ENCODE data around the gene GLE1. TPM values are rescaled to one million over a fixed set of nuclear protein-coding genes. Genes with fewer than 3 reads are reported as not detected.
A peak's percentile ranks its signal among the peaks of the same experiment; 100 is the strongest.

GLE1 gene
- total RNA-seq, 1 experiment from 2014 or later: 36.6 TPM

DNA sequence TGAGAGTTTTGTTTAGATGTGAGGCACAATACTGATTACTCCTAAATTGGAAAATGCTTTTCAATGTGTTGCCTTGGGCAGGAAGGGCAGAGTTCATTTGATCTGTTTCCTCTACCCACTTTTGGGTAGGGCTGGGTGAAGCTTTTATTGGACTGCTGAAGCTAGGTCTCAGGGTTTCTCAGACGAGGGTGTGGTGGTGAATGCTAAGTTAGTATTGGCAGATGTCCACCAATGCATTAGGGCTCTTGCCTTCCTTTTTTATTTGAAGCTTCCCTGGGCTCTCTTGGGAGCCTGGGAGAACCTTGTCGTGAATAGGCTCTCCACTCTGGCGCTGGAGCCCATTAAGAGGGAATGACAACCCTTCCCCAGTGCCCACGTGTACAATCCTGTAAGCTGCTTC is 71.0 kb downstream of the GLE1 start:
- Histone ChIP-seq H2AFZ (ENCODE audit: low read depth, low read length, poor library complexity, severe bottlenecking) (no peak overlapping the region), H3K79me2 (ENCODE audit: insufficient read depth, low read length) (no peaks in the 10 kb centered on the region)
- CTCF ChIA-PET: no interaction called here

More for the DNA sequence above, 71.0 kb downstream of the GLE1 start:
- no peak overlapping the region for H3K27ac ChIP-seq (ENCODE audit: low read depth, low read length)
- intact Hi-C loops (cut with micrococcal nuclease): no loop called here
- no peaks in the 10 kb centered on the region for H3K9me3 ChIP-seq (ENCODE audit: control insufficient read depth in 1 of 2, insufficient read depth in 1 of 2, low read depth in 1 of 2, low read length in 2 of 2)
- no peaks in the 10 kb centered on the region for H3K9me2 ChIP-seq (ENCODE audit: insufficient read depth)
- no peak for DNase-seq (ENCODE audit: low read depth, low spot score)
- H4K20me1 ChIP-seq (ENCODE audit: insufficient read depth): no peaks in the 10 kb centered on the region
- peaks cover 43 to 62% of the 10 kb centered on the region in 2 experiments; a peak in 3 of 4 replicates for H3K36me3 ChIP-seq (ENCODE audit: control insufficient read depth in 1 of 2, insufficient read depth in 2 of 2, low read length in 2 of 2)
- TSS peak; percentile 15 for BruUV-seq (replicated peaks)
- H3K4me1 ChIP-seq (ENCODE audit: control insufficient read depth in 1 of 2, insufficient read depth in 2 of 2, low read length in 2 of 2): no peaks in the 10 kb centered on the region
- H3K4me2 ChIP-seq (ENCODE audit: low read length): no peak overlapping the region
- ChIA-PET RAD21 (ENCODE audit: low non-redundant PET in 1 of 2, low total read pairs in 2 of 2, uncharacterized antibody in 2 of 2, unreplicated experiment in 2 of 2) (interaction anchor here in 1 of 2 experiments (0.6 kb wide), 1 partner anchor 165 kb away, joined by 6 read pairs; no protein-coding TSS in a partner anchor), POLR2A (no interaction called here)
- TF ChIP-seq POLR2A (IDR thresholded peaks at IDR 0.05; ENCODE audit: borderline replicate concordance, extremely low read depth, insufficient read depth, insufficient read length) (no peak), EZH2 (IDR thresholded peaks at IDR 0.05) (no peak), CBX3 (IDR thresholded peaks at IDR 0.05; ENCODE audit: low read depth) (no peak), YY1 (IDR thresholded peaks at IDR 0.05; ENCODE audit: extremely low read depth, insufficient replicate concordance, low read depth, low read length) (no peak), SRF (IDR thresholded peaks at IDR 0.05; ENCODE audit: low read depth) (no peak), ZFX (IDR thresholded peaks at IDR 0.05) (no peak), ZNF274 (IDR thresholded peaks at IDR 0.05; ENCODE audit: low read depth, low read length) (no peak), CTCF (IDR thresholded peaks at IDR 0.05 in 2 of 3, conservative IDR thresholded peaks at IDR 0.05 in 1 of 3; ENCODE audit: borderline replicate concordance in 1 of 3, insufficient read depth in 1 of 3, low read depth in 2 of 3, low read length in 2 of 3) (no peak), EZH2phosphoT487 (IDR thresholded peaks at IDR 0.05; ENCODE audit: borderline replicate concordance) (no peak), EGR1 (IDR thresholded peaks at IDR 0.05; ENCODE audit: low read depth) (no peak), JUND (IDR thresholded peaks at IDR 0.05) (no peak), TCF7L2 (IDR thresholded peaks at IDR 0.05; ENCODE audit: borderline replicate concordance, extremely low read depth, insufficient read depth, insufficient read length) (no peak), SIN3A (IDR thresholded peaks at IDR 0.05; ENCODE audit: low read depth) (no peak), CEBPB (IDR thresholded peaks at IDR 0.05; ENCODE audit: low read depth) (no peak)
- TF ChIP-seq, protein P1, sequence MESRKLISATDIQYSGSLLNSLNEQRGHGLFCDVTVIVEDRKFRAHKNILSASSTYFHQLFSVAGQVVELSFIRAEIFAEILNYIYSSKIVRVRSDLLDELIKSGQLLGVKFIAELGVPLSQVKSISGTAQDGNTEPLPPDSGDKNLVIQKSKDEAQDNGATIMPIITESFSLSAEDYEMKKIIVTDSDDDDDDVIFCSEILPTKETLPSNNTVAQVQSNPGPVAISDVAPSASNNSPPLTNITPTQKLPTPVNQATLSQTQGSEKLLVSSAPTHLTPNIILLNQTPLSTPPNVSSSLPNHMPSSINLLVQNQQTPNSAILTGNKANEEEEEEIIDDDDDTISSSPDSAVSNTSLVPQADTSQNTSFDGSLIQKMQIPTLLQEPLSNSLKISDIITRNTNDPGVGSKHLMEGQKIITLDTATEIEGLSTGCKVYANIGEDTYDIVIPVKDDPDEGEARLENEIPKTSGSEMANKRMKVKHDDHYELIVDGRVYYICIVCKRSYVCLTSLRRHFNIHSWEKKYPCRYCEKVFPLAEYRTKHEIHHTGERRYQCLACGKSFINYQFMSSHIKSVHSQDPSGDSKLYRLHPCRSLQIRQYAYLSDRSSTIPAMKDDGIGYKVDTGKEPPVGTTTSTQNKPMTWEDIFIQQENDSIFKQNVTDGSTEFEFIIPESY (IDR thresholded peaks at IDR 0.05; ENCODE audit: extremely low read depth, insufficient replicate concordance, low read length): no peak
- TF ChIP-seq, protein P2, sequence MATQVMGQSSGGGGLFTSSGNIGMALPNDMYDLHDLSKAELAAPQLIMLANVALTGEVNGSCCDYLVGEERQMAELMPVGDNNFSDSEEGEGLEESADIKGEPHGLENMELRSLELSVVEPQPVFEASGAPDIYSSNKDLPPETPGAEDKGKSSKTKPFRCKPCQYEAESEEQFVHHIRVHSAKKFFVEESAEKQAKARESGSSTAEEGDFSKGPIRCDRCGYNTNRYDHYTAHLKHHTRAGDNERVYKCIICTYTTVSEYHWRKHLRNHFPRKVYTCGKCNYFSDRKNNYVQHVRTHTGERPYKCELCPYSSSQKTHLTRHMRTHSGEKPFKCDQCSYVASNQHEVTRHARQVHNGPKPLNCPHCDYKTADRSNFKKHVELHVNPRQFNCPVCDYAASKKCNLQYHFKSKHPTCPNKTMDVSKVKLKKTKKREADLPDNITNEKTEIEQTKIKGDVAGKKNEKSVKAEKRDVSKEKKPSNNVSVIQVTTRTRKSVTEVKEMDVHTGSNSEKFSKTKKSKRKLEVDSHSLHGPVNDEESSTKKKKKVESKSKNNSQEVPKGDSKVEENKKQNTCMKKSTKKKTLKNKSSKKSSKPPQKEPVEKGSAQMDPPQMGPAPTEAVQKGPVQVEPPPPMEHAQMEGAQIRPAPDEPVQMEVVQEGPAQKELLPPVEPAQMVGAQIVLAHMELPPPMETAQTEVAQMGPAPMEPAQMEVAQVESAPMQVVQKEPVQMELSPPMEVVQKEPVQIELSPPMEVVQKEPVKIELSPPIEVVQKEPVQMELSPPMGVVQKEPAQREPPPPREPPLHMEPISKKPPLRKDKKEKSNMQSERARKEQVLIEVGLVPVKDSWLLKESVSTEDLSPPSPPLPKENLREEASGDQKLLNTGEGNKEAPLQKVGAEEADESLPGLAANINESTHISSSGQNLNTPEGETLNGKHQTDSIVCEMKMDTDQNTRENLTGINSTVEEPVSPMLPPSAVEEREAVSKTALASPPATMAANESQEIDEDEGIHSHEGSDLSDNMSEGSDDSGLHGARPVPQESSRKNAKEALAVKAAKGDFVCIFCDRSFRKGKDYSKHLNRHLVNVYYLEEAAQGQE (IDR thresholded peaks at IDR 0.05; ENCODE audit: low read depth): no peak
- H3K27me3 ChIP-seq (ENCODE audit: insufficient read depth, low read length): no peaks in the 10 kb centered on the region
- no peak overlapping the region for H3K4me3 ChIP-seq (replicated peaks in 1 of 2; ENCODE audit: low read depth in 1 of 2, low read length in 2 of 2)
- no peak overlapping the region for H3K9ac ChIP-seq (ENCODE audit: low read length)
- no peak for ATAC-seq
